ENCODE results near the gene LGALS13.

LGALS13 gene

GRCh38 chr19:39558624-39559117 lies 43.7 kb upstream of the LGALS13 start:
- DNase-seq = no peak
- peaks cover 14% of the 10 kb centered on the region; the same call in 1 of the 2 replicates for H3K27me3 ChIP-seq
- H3K9me3 ChIP-seq = no peaks in the 10 kb centered on the region
- H3K36me3 ChIP-seq = no peaks in the 10 kb centered on the region
- no peak for TF ChIP-seq CTCF (IDR thresholded peaks at IDR 0.05; ENCODE audit: low read depth, low read length)
- H3K4me3 ChIP-seq (ENCODE audit: low read depth, low read length) = no peak overlapping the region
- H3K4me1 ChIP-seq = no peaks in the 10 kb centered on the region

- Histone ChIP-seq H3K27me3 (peaks cover 20% of the 10 kb centered on the region), H3K4me1 (no peaks in the 10 kb centered on the region), H3K36me3 (no peaks in the 10 kb centered on the region), H3K4me3 (ENCODE audit: low read depth, low read length) (no peak overlapping the region), H3K9me3 (no peaks in the 10 kb centered on the region)
- TF ChIP-seq CTCF (IDR thresholded peaks at IDR 0.05; ENCODE audit: low read depth, low read length) = no peak
- no peak for DNase-seq
These were observed 38.9 kb upstream of the LGALS13 start for GRCh38 chr19:39563408-39563807.

GRCh38 chr19:39566064-39566463 lies 36.3 kb upstream of the LGALS13 start:
- Histone ChIP-seq H3K4me3 (ENCODE audit: low read depth, low read length) (no peak overlapping the region), H3K27me3 (peaks cover 23% of the 10 kb centered on the region), H3K4me1 (no peaks in the 10 kb centered on the region), H3K9me3 (no peaks in the 10 kb centered on the region), H3K36me3 (no peaks in the 10 kb centered on the region)
- no peak for DNase-seq
- no peak for TF ChIP-seq CTCF (IDR thresholded peaks at IDR 0.05; ENCODE audit: low read depth, low read length)

GRCh38 chr19:39568604-39569003 lies 33.7 kb upstream of the LGALS13 start:
- no peaks in the 10 kb centered on the region for H3K36me3 ChIP-seq
- no peaks in the 10 kb centered on the region for H3K4me1 ChIP-seq
- DNase-seq = no peak
- peaks cover 17% of the 10 kb centered on the region for H3K27me3 ChIP-seq
- TF ChIP-seq CTCF (IDR thresholded peaks at IDR 0.05; ENCODE audit: low read depth, low read length) = no peak
- no peaks in the 10 kb centered on the region for H3K9me3 ChIP-seq
- no peak overlapping the region for H3K4me3 ChIP-seq (ENCODE audit: low read depth, low read length)

- peaks cover 10% of the 10 kb centered on the region; the same call in 1 of the 2 replicates for H3K27me3 ChIP-seq
- no peaks in the 10 kb centered on the region for H3K36me3 ChIP-seq
- no peak overlapping the region for H3K4me3 ChIP-seq (ENCODE audit: low read depth, low read length)
- no peak for TF ChIP-seq CTCF (IDR thresholded peaks at IDR 0.05; ENCODE audit: low read depth, low read length)
- no peak for DNase-seq
- no peaks in the 10 kb centered on the region for H3K9me3 ChIP-seq
- H3K4me1 ChIP-seq = no peaks in the 10 kb centered on the region
These were observed 19.9 kb upstream of the LGALS13 start for GRCh38 chr19:39582442-39582841.

GRCh38 chr19:39582891-39583625 lies 19.3 kb upstream of the LGALS13 start:
- Histone ChIP-seq H3K9me3 (no peaks in the 10 kb centered on the region), H3K4me3 (ENCODE audit: low read depth, low read length) (no peak overlapping the region), H3K4me1 (no peaks in the 10 kb centered on the region), H3K27me3 (peaks cover 10% of the 10 kb centered on the region; the same call in 1 of the 2 replicates), H3K36me3 (no peaks in the 10 kb centered on the region)
- TF ChIP-seq CTCF (IDR thresholded peaks at IDR 0.05; ENCODE audit: low read depth, low read length) = no peak
- DNase-seq = no peak

All from BE2C (cell line).